OCI-LY1 (cell line): ENCODE results near the gene CHPF.

Experiments
- H2AFZ ChIP-seq: fragments of 200-600 bp; sonication (generic), shearing (Covaris generic); 2 replicates; pipeline ENCODE4 v1.6.0; 2014; ENCODE audit warnings: antibody characterized with exemption, mild to moderate bottlenecking, low read length
- H3F3A ChIP-seq: fragments of 200-600 bp; sonication (generic), shearing (Covaris generic); 2 replicates; pipeline ENCODE4 v1.6.0; 2014; ENCODE audit warnings: mild to moderate bottlenecking, antibody characterized with exemption, low read length, moderate library complexity; ENCODE audit not compliant: insufficient read depth
- H3K27ac ChIP-seq: fragments of 200-600 bp; sonication (generic); 2 replicates; pipeline ENCODE4 v1.5.1; 2014; ENCODE audit warnings: low read length, mixed run types, mild to moderate bottlenecking, low read depth; ENCODE audit not compliant: poor library complexity, severe bottlenecking
- H3K27me3 ChIP-seq: fragments of 200-600 bp; sonication (generic); 2 replicates; pipeline ENCODE4 v1.6.0; 2014; ENCODE audit warnings: antibody characterized with exemption, mild to moderate bottlenecking, low read length, moderate library complexity; ENCODE audit not compliant: insufficient read depth
- H3K36me3 ChIP-seq: fragments of 200-600 bp; sonication (generic); 2 replicates; pipeline ENCODE4 v1.6.1; 2014; ENCODE audit warnings: mild to moderate bottlenecking, antibody characterized with exemption, low read length, moderate library complexity, mixed read lengths; ENCODE audit not compliant: insufficient read depth
- H3K4me1 ChIP-seq: fragments of 200-600 bp; sonication (generic); 2 replicates; pipeline ENCODE4 v1.5.1; 2014; ENCODE audit warnings: mild to moderate bottlenecking, low read length, moderate library complexity; ENCODE audit not compliant: insufficient read depth, severe bottlenecking
- H3K4me2 ChIP-seq: fragments of 200-600 bp; sonication (generic), shearing (Covaris generic); 2 replicates; pipeline ENCODE4 v1.6.1; 2014; ENCODE audit warnings: low read length
- H3K4me3 ChIP-seq: fragments of 200-600 bp; sonication (generic); 2 replicates; pipeline ENCODE4 v1.5.1; 2014; ENCODE audit warnings: low read length, low read depth, mild to moderate bottlenecking, mixed read lengths; ENCODE audit not compliant: poor library complexity, severe bottlenecking
- H3K79me2 ChIP-seq: fragments of 200-600 bp; shearing (Covaris generic); 2 replicates; pipeline ENCODE4 v1.6.1; 2016; ENCODE audit warnings: mixed run types, low read length, mixed read lengths; ENCODE audit not compliant: insufficient read depth
- H3K9ac ChIP-seq: fragments of 200-600 bp; sonication (generic), shearing (Covaris generic); 2 replicates; pipeline ENCODE4 v1.6.1; 2014; ENCODE audit warnings: mild to moderate bottlenecking, low read length, mixed read lengths
- H3K9me2 ChIP-seq: fragments of 200-600 bp; sonication (generic), shearing (Covaris generic); 2 replicates; pipeline ENCODE4 v1.6.1; 2014; ENCODE audit warnings: low read depth, mild to moderate bottlenecking, low read length, mixed read lengths
- H3K9me3 ChIP-seq: fragments of 200-600 bp; shearing (Covaris generic); 2 replicates; pipeline ENCODE4 v1.6.1; 2014; ENCODE audit warnings: low read length, mixed read lengths
- H4K20me1 ChIP-seq: fragments of 200-600 bp; sonication (generic), shearing (Covaris generic); 2 replicates; pipeline ENCODE4 v1.6.0; 2016; ENCODE audit warnings: mild to moderate bottlenecking, low read length; ENCODE audit not compliant: insufficient read depth
- CTCF ChIP-seq: fragments of 200-600 bp; sonication (generic), shearing (Covaris generic); IDR thresholded peaks from 2 replicates; pipeline ENCODE4 v1.5.1; 2017; ENCODE audit warnings: mild to moderate bottlenecking, antibody characterized with exemption, low read length, moderate library complexity, mixed read lengths
- EZH2 ChIP-seq: fragments of 200-600 bp; sonication (generic), shearing (Covaris generic); IDR thresholded peaks from 2 replicates; pipeline ENCODE4 v1.8.0; 2017; ENCODE audit warnings: borderline replicate concordance, mixed run types, mild to moderate bottlenecking, antibody characterized with exemption, low read length, moderate library complexity, mixed read lengths

CHPF gene

GRCh38 chr2:219566640-219567039 is 23.0 kb upstream of the CHPF start:
- Histone ChIP-seq H2AFZ (no peak overlapping the region), H3K4me3 (no peak overlapping the region), H3K9me2 (no peaks in the 10 kb centered on the region), H3K36me3 (no peaks in the 10 kb centered on the region), H3F3A (no peaks in the 10 kb centered on the region), H3K9ac (no peak overlapping the region), H3K79me2 (no peaks in the 10 kb centered on the region), H3K27me3 (peaks cover 3% of the 10 kb centered on the region; the same call in 1 of the 2 replicates), H3K4me1 (no peaks in the 10 kb centered on the region), H4K20me1 (no peaks in the 10 kb centered on the region), H3K27ac (no peak overlapping the region), H3K9me3 (no peaks in the 10 kb centered on the region), H3K4me2 (no peak overlapping the region)
- no peak for TF ChIP-seq CTCF
- no peak for TF ChIP-seq EZH2

DNA sequence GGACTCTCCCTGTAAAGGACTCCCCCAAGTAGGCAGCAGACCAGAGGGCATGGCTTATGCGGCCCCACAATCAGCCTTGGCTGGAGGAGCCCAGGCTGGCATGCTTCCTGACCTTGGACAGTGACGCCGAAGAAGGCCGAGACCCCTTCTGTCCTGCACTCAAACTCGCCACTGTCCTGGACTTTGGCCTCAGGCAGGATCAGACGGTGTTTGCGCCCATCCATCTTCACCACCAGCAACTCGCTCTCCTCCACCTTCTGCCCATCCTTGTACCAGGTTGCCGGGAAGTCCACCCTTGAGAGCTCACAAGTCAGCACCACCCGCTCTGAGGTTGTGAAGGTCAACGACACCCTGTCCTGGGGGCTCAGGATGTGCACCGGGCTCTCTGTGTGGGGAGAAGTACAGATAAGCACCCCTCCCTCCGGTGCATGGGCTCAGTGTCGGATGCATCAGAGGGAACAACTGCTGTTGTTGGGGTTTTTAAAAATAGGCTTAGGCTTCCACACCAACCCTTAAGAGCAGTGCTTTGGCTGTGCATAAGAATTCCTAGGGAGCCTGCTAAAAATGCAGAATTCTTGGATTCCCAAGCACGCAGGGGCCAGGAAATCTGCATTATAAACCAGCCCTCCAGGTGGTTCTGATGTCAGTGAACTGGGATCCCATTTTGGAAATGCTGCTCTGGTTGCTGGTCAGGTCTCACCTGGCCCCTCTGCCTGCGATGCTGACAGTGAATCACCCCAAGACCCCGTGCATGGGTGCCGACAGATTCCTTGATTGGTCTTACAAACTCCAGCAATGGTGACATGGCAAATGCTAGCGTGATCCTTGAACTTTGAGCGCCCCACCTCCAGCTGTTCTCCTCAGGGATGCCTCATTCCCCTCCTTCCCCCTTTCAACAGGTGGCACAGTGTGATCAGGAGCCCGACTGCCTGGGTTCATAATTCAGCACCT is 21.8 kb upstream of the CHPF start:
- no peaks in the 10 kb centered on the region for H3K79me2 ChIP-seq
- no peak overlapping the region for H3K4me3 ChIP-seq
- H3K4me2 ChIP-seq = no peak overlapping the region
- no peak overlapping the region for H3K27ac ChIP-seq
- no peaks in the 10 kb centered on the region for H3F3A ChIP-seq
- no peak overlapping the region for H2AFZ ChIP-seq
- no peak for TF ChIP-seq EZH2
- no peak for TF ChIP-seq CTCF
- no peaks in the 10 kb centered on the region for H3K9me2 ChIP-seq
- no peaks in the 10 kb centered on the region for H3K4me1 ChIP-seq
- no peaks in the 10 kb centered on the region for H3K36me3 ChIP-seq
- H3K27me3 ChIP-seq = peaks cover 3% of the 10 kb centered on the region; the same call in 1 of the 2 replicates
- H3K9me3 ChIP-seq = no peaks in the 10 kb centered on the region
- no peak overlapping the region for H3K9ac ChIP-seq
- no peaks in the 10 kb centered on the region for H4K20me1 ChIP-seq

DNA sequence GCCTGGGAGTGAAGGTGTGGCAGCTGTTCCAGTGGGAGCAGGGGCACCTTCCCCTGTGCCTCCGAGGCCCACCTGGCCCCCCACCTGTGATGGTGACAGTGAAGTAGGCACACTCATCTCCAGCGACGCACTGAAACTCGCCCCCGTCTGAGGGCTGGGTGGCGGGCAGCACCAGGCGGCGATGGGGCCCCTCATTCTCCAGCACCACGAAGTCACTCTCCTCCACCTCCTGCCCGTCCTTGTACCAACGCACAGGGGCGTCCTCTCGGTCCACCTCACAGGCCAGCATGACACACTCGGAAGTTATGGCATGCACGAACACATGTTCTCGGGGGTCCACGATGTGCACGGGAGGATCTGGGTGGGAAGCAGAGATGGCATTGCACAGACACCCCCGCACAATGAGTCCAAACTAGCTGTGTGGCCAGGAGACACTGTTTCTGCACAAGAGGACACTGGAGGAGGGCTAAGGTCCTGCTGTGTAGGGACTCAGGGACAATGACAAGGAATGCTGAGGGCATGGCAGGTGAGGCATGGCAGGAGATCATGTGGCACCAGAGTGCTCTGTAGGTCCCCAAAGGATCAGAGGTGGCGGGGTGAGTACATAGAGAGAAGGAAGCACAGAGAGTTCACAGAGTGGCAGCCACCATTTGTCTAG is 19.8 kb upstream of the CHPF start:
- peaks cover 3% of the 10 kb centered on the region; the same call in 1 of the 2 replicates for H3K27me3 ChIP-seq
- H3K9me2 ChIP-seq = no peaks in the 10 kb centered on the region
- H4K20me1 ChIP-seq = no peaks in the 10 kb centered on the region
- no peaks in the 10 kb centered on the region for H3K79me2 ChIP-seq
- H3K27ac ChIP-seq = no peak overlapping the region
- no peak overlapping the region for H2AFZ ChIP-seq
- no peak overlapping the region for H3K4me3 ChIP-seq
- H3K4me1 ChIP-seq = no peaks in the 10 kb centered on the region
- H3K4me2 ChIP-seq = no peak overlapping the region
- H3F3A ChIP-seq = no peaks in the 10 kb centered on the region
- no peaks in the 10 kb centered on the region for H3K36me3 ChIP-seq
- no peak overlapping the region for H3K9ac ChIP-seq
- TF ChIP-seq EZH2 = no peak
- no peak for TF ChIP-seq CTCF
- H3K9me3 ChIP-seq = no peaks in the 10 kb centered on the region
